Esophagus squamous epithelium (tissue), 4 donors: ENCODE data around the gene ATG2B.

Source experiments
- POLR2A ChIP-seq, 4 donors: fragments of 450-650 bp; IDR thresholded peaks; one replicate each; pipeline ENCODE4 v1.6.1; 2017; ENCODE audit warnings: antibody characterized with exemption in 4 of 4, mild to moderate bottlenecking in 4 of 4, moderate library complexity in 3 of 4
- TF ChIP-seq, protein P1 (sequence below), 6 experiments: fragments of 450-650 bp in 4 of 6; fragments of 200-600 bp in 2 of 6; sonication (generic) in 2 of 6; IDR thresholded peaks; one replicate each; pipeline ENCODE4 v1.5.1; 2016 to 2019; ENCODE audit warnings: antibody characterized with exemption in 6 of 6, mild to moderate bottlenecking in 4 of 6, moderate library complexity in 4 of 6

DNA sequence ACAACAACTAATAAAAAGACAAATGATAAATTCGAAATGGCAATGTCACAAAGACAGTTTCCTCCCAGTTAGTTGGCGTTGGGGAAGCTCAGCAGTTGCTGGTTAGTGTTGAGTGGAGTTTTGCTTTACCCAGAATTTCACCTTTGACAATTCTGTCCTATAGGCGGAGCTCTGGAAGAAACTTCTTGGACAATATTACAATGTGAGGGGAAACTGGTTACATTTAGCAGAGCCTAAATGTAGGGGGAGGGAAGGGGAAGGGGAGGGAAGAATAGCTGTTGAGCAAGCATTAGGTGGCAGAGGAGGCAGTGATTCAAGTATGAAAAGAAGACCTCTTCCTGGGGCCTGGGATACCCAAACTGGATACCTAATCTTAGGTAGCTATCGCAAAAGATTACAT is 55.7 kb downstream of the ATG2B start:
- TF ChIP-seq, protein P1, sequence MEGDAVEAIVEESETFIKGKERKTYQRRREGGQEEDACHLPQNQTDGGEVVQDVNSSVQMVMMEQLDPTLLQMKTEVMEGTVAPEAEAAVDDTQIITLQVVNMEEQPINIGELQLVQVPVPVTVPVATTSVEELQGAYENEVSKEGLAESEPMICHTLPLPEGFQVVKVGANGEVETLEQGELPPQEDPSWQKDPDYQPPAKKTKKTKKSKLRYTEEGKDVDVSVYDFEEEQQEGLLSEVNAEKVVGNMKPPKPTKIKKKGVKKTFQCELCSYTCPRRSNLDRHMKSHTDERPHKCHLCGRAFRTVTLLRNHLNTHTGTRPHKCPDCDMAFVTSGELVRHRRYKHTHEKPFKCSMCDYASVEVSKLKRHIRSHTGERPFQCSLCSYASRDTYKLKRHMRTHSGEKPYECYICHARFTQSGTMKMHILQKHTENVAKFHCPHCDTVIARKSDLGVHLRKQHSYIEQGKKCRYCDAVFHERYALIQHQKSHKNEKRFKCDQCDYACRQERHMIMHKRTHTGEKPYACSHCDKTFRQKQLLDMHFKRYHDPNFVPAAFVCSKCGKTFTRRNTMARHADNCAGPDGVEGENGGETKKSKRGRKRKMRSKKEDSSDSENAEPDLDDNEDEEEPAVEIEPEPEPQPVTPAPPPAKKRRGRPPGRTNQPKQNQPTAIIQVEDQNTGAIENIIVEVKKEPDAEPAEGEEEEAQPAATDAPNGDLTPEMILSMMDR (IDR thresholded peaks at IDR 0.05): no peak
- no peak for TF ChIP-seq POLR2A (IDR thresholded peaks at IDR 0.05)
